GM12801 (cell line): ENCODE measurements around the gene SCYGR4.

Experiments used
- CTCF ChIP-seq: IDR thresholded peaks from one replicate; pipeline ENCODE4 v1.5.1; 2011; ENCODE audit warnings: control low read depth; ENCODE audit not compliant: insufficient read length; ENCODE audit errors: extremely low read depth

SCYGR4 gene

GRCh38 chr2:227626580-227627151, 9.4 kb downstream of the SCYGR4 start:
- TF ChIP-seq CTCF, result no peak

GRCh38 chr2:227627769-227628168, 10.5 kb downstream of the SCYGR4 start:
- no peak for TF ChIP-seq CTCF

GRCh38 chr2:227629435-227629834, 12.1 kb downstream of the SCYGR4 start:
- TF ChIP-seq CTCF, result no peak

GRCh38 chr2:227630322-227630721, 13.0 kb downstream of the SCYGR4 start:
- no peak for TF ChIP-seq CTCF

GRCh38 chr2:227632827-227633226, 15.5 kb downstream of the SCYGR4 start:
- TF ChIP-seq CTCF, result no peak

GRCh38 chr2:227634201-227634600, 16.9 kb downstream of the SCYGR4 start:
- no peak for TF ChIP-seq CTCF

GRCh38 chr2:227642656-227643055, 25.4 kb downstream of the SCYGR4 start:
- TF ChIP-seq CTCF, result no peak

GRCh38 chr2:227643990-227644551, 26.8 kb downstream of the SCYGR4 start:
- no peak for TF ChIP-seq CTCF
